Testis (tissue), 3 donors: ENCODE data around the gene OMA1. TPM values are rescaled to one million over a fixed set of nuclear protein-coding genes. Genes with fewer than 3 reads are reported as not detected.
"Not testable (repeated sequence)": the region's sequence is repeated elsewhere in the genome, so short reads cannot be mapped to it uniquely, and the experiment has no call there.

Source experiments
- DNase-seq: peaks from one replicate; pipeline ENCODE4 v3.0.0-alpha.2; 2019
- H3K27ac ChIP-seq, 2 donors: fragments of 200-600 bp; sonication (generic); one replicate each; pipeline ENCODE4 v1.5.1; 2019
- H3K27me3 ChIP-seq: fragments of 200-600 bp; sonication (generic); one replicate; pipeline ENCODE4 v1.5.1; 2019
- H3K36me3 ChIP-seq: fragments of 200-600 bp; sonication (generic); one replicate; pipeline ENCODE4 v1.5.1; 2017; ENCODE audit warnings: low read depth; ENCODE audit errors: missing control alignments
- H3K4me1 ChIP-seq: fragments of 200-600 bp; sonication (generic); one replicate; pipeline ENCODE4 v1.5.1; 2019
- H3K4me3 ChIP-seq, 2 donors: fragments of 200-600 bp; sonication (generic); one replicate each; pipeline ENCODE4 v1.5.1; 2017 to 2019
- H3K9me3 ChIP-seq: fragments of 200-600 bp; sonication (generic); one replicate; pipeline ENCODE4 v1.5.1; 2017
- CTCF ChIP-seq, 3 experiments: fragments of 450-650 bp in 2 of 3; fragments of 200-600 bp in 1 of 3; sonication (generic) in 1 of 3; IDR thresholded peaks; one replicate each; pipeline ENCODE4 v1.5.1; 2016 to 2019; ENCODE audit warnings: antibody characterized with exemption in 3 of 3, mild to moderate bottlenecking in 2 of 3, moderate library complexity in 1 of 3
- POLR2A ChIP-seq: fragments of 450-650 bp; IDR thresholded peaks from one replicate; pipeline ENCODE4 v1.6.1; 2017; ENCODE audit warnings: antibody characterized with exemption, mild to moderate bottlenecking, moderate library complexity
- WGBS, 2 donors: methylation state at CpG; one replicate each; pipeline ENCODE4 v1.1.5; 2018; 5-methylcytosine and 5-hydroxymethylcytosine counted together
- intact Hi-C: fragments of 100-400 bp; cut with DNase I; formaldehyde crosslinking; loops from one replicate; pipeline ENCODE4 v1.15.1; 2023; ENCODE audit warnings: low total_unique reads
- polyA plus RNA-seq: library from polyadenylated mRNA; stranded (reverse); fragments of 350-450 nt; fragmentation: Illumina TruSeq; extraction: RNeasy Lipid Tissue Mini Kit (QIAGEN cat#74804); gene quantifications from one replicate; pipeline ENCODE4 v1.2.3, GENCODE V29; 2014; ENCODE audit warnings: low read depth, low replicate concordance; ENCODE audit not compliant: insufficient read depth
- total RNA-seq, 2 donors: library from RNA; depleted of rRNA; stranded (reverse); fragments of >200 nt; gene quantifications; one replicate each; pipeline ENCODE4 v1.2.3, GENCODE V29; 2016

The OMA1 gene
- total and polyA plus RNA-seq, 3 donors from 2014 or later, result 10.9 to 24.7 (median 22.1) TPM

GRCh38 chr1:58545591-58546519, 671 bp downstream of the OMA1 start:
- H3K36me3 ChIP-seq, result no peaks in the 10 kb centered on the region
- 1% methylated on average over 31 to 41 of the region's 43 CpGs for WGBS, 2 donors

GRCh38 chr1:58543260-58543659, 3.3 kb downstream of the OMA1 start:
- peaks cover 8% of the 10 kb centered on the region for H3K4me1 ChIP-seq
- no peaks in the 10 kb centered on the region for H3K36me3 ChIP-seq
- WGBS, 2 donors, result 94% methylated on average over 1 of the region's 1 CpG
- intact Hi-C loops, result no loop called here
- TF ChIP-seq POLR2A (no peak), CTCF (IDR thresholded peaks at IDR 0.05) (no peak)
- no peaks in the 10 kb centered on the region for H3K27me3 ChIP-seq
- H3K27ac ChIP-seq, result no peak overlapping the region
- no peaks in the 10 kb centered on the region for H3K9me3 ChIP-seq
- no peak overlapping the region for H3K4me3 ChIP-seq
- no peak for DNase-seq

More at GRCh38 chr1:58545591-58546519, 671 bp downstream of the OMA1 start:
- H3K9me3 ChIP-seq, result no peaks in the 10 kb centered on the region
- no peaks in the 10 kb centered on the region for H3K27me3 ChIP-seq
- TF ChIP-seq POLR2A (no peak), CTCF (IDR thresholded peaks at IDR 0.05) (no peak)
- peak overlapping the region; percentile 77 to 88 for H3K4me3 ChIP-seq
- DNase-seq, result peak; percentile 84
- H3K4me1 ChIP-seq, result peaks cover 8% of the 10 kb centered on the region
- peak overlapping the region; percentile 99 for H3K27ac ChIP-seq
- intact Hi-C loops, result no loop called here

GRCh38 chr1:58539553-58539952, 7.0 kb downstream of the OMA1 start:
- Histone ChIP-seq H3K4me3 (no peak overlapping the region), H3K9me3 (no peaks in the 10 kb centered on the region), H3K4me1 (no peaks in the 10 kb centered on the region), H3K27me3 (no peaks in the 10 kb centered on the region), H3K36me3 (no peaks in the 10 kb centered on the region), H3K27ac (no peak overlapping the region)
- TF ChIP-seq CTCF (IDR thresholded peaks at IDR 0.05) (no peak), POLR2A (no peak)
- no peak for DNase-seq
- intact Hi-C loops, result no loop called here
- WGBS, 2 donors, result 72 to 84% methylated on average over 2 of the region's 2 CpGs

DNA sequence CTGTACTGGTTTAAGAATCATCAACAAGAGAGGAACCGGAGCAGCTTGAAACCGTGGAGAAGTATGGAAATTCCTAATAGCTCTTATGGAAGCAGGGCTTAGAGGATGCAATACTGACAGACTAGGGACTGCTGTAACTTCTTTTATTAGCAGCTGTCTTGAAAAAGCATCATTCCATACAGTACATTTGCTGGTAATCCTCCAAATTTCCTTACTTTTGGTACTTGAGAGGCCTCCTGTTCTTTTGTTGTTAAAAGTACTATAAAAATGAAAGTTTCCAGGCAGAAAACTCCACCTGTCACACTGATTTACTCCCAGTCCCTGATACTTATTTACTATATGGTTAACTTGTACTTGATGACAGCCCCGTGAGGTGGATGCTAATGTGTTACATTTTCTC, 7.7 kb downstream of the OMA1 start:
- H3K36me3 ChIP-seq, result no peaks in the 10 kb centered on the region
- no peaks in the 10 kb centered on the region for H3K9me3 ChIP-seq
- H3K4me3 ChIP-seq, result no peak overlapping the region
- H3K27me3 ChIP-seq, result no peaks in the 10 kb centered on the region
- WGBS, 2 donors, result 77 to 91% methylated on average over 3 of the region's 3 CpGs
- intact Hi-C loops, result no loop called here
- TF ChIP-seq POLR2A, result no peak
- TF ChIP-seq CTCF (IDR thresholded peaks at IDR 0.05), result no peak
- no peak for DNase-seq
- no peak overlapping the region for H3K27ac ChIP-seq
- no peaks in the 10 kb centered on the region for H3K4me1 ChIP-seq

DNA sequence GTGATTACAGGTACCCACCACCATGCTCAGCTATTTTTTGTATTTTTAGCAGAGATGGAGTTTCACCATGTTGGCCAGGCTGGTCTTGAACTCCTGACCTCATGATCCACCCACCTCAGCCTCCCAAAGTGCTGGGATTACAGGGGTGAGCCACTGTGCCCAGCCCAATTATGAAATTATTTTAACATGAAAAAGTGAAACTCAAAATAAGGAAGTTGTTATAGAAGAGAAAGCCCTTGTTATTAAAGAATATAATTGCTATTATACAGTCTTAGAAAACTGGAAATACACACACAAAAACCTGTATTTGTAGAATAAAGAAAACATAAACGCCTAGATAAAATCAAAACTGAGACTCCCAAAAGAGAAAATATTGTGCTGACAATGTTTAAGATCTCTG, 14.7 kb downstream of the OMA1 start:
- H3K4me1 ChIP-seq, DNase-seq, H3K36me3 ChIP-seq, H3K27me3 ChIP-seq, intact Hi-C loops, H3K4me3 ChIP-seq, H3K27ac ChIP-seq, H3K9me3 ChIP-seq: not testable (repeated sequence)
- 88 to 98% methylated on average over 1 of the region's 1 CpG for WGBS, 2 donors
